H9 (cell line): ENCODE measurements around the gene ZHX3. TPM values are rescaled to one million over a fixed set of nuclear protein-coding genes. Genes with fewer than 3 reads are reported as not detected.

Experiments used
- DNase-seq: peaks from one replicate; pipeline ENCODE4 v3.0.0-alpha.2; 2017
- H2AFZ ChIP-seq: one replicate; pipeline ENCODE4 v1.6.1; 2013; ENCODE audit warnings: mild to moderate bottlenecking, low read length, control low read depth, moderate library complexity
- H2AK5ac ChIP-seq: 2 replicates; pipeline ENCODE4 v1.6.1; 2013; ENCODE audit warnings: low read length, control low read depth, mixed read lengths; ENCODE audit not compliant: insufficient read length
- H2BK120ac ChIP-seq: one replicate; pipeline ENCODE4 v1.6.1; 2013; ENCODE audit warnings: low read depth, mild to moderate bottlenecking, low read length, control low read depth, inconsistent platforms; ENCODE audit not compliant: poor library complexity, severe bottlenecking
- H2BK12ac ChIP-seq: 2 replicates; pipeline ENCODE4 v1.6.1; 2013; ENCODE audit warnings: low read length, control low read depth, mixed read lengths, low read depth; ENCODE audit not compliant: insufficient read length
- H2BK15ac ChIP-seq: 2 replicates; pipeline ENCODE4 v1.6.1; 2013; ENCODE audit warnings: low read depth, low read length, control low read depth
- H2BK20ac ChIP-seq: one replicate; pipeline ENCODE4 v1.6.1; 2013; ENCODE audit warnings: low read depth, mild to moderate bottlenecking, low read length, control low read depth, inconsistent platforms; ENCODE audit not compliant: poor library complexity, severe bottlenecking
- H2BK5ac ChIP-seq: 2 replicates; pipeline ENCODE4 v1.6.1; 2013; ENCODE audit warnings: low read length, control low read depth, mixed read lengths; ENCODE audit not compliant: insufficient read length
- H3K14ac ChIP-seq: 2 replicates; pipeline ENCODE4 v1.6.1; 2013; ENCODE audit warnings: low read length, control low read depth; ENCODE audit not compliant: insufficient read depth
- H3K18ac ChIP-seq: 2 replicates; pipeline ENCODE4 v1.6.1; 2013; ENCODE audit warnings: low read depth, mild to moderate bottlenecking, mixed read lengths, low read length, control low read depth; ENCODE audit not compliant: insufficient read length
- H3K23ac ChIP-seq: 2 replicates; pipeline ENCODE4 v1.6.1; 2013; ENCODE audit warnings: low read length, control low read depth, mixed read lengths, low read depth; ENCODE audit not compliant: insufficient read length
- H3K23me2 ChIP-seq: 2 replicates; pipeline ENCODE4 v1.6.1; 2013; ENCODE audit warnings: low read depth, mild to moderate bottlenecking, mixed read lengths, low read length, control low read depth; ENCODE audit not compliant: insufficient read length, poor library complexity, severe bottlenecking
- H3K27ac ChIP-seq: 2 replicates; pipeline ENCODE4 v1.5.1; 2013; ENCODE audit warnings: low read length, control low read depth, mixed read lengths, low read depth; ENCODE audit not compliant: insufficient read length
- H3K27me3 ChIP-seq: 2 replicates; pipeline ENCODE4 v1.6.1; 2013; ENCODE audit warnings: low read length, control low read depth, inconsistent platforms; ENCODE audit not compliant: insufficient read depth
- H3K4ac ChIP-seq: 2 replicates; pipeline ENCODE4 v1.6.1; 2013; ENCODE audit warnings: low read depth, mild to moderate bottlenecking, control low read depth, inconsistent platforms, low read length, moderate library complexity
- H3K4me1 ChIP-seq: 2 replicates; pipeline ENCODE4 v1.6.1; 2013; ENCODE audit warnings: low read length, control low read depth, inconsistent platforms; ENCODE audit not compliant: insufficient read depth
- H3K4me2 ChIP-seq: 2 replicates; pipeline ENCODE4 v1.6.1; 2013; ENCODE audit warnings: low read length, control low read depth, mixed read lengths; ENCODE audit not compliant: insufficient read length, insufficient read depth
- H3K56ac ChIP-seq: 2 replicates; pipeline ENCODE4 v1.6.1; 2013; ENCODE audit warnings: low read depth, mild to moderate bottlenecking, mixed read lengths, low read length, control low read depth; ENCODE audit not compliant: insufficient read length
- H3K79me1 ChIP-seq: 2 replicates; pipeline ENCODE4 v1.6.1; 2013; ENCODE audit warnings: low read depth, mild to moderate bottlenecking, moderate library complexity, low read length, control low read depth, inconsistent platforms; ENCODE audit not compliant: insufficient read depth, poor library complexity, severe bottlenecking
- H3K79me2 ChIP-seq: 2 replicates; pipeline ENCODE4 v1.6.1; 2013; ENCODE audit warnings: low read length, control low read depth, inconsistent platforms; ENCODE audit not compliant: insufficient read depth
- H3K9ac ChIP-seq: 2 replicates; pipeline ENCODE4 v1.6.1; 2013; ENCODE audit warnings: low read length, control low read depth, mixed read lengths; ENCODE audit not compliant: insufficient read length; ENCODE audit errors: extremely low read depth
- H3K9me3 ChIP-seq: one replicate; pipeline ENCODE4 v1.6.1; 2013; ENCODE audit warnings: low read depth, low read length, inconsistent platforms; ENCODE audit not compliant: control insufficient read depth
- H3T11ph ChIP-seq: one replicate; pipeline ENCODE4 v1.6.1; 2013; ENCODE audit warnings: mild to moderate bottlenecking, low read length, control low read depth, inconsistent platforms
- H4K20me1 ChIP-seq: one replicate; pipeline ENCODE4 v1.6.1; 2013; ENCODE audit not compliant: control insufficient read depth, insufficient read length, insufficient read depth
- H4K5ac ChIP-seq: 2 replicates; pipeline ENCODE4 v1.6.1; 2013; ENCODE audit warnings: low read depth, mild to moderate bottlenecking, mixed read lengths, low read length, control low read depth; ENCODE audit not compliant: insufficient read length
- H4K8ac ChIP-seq: replicated peaks from 2 replicates; pipeline ENCODE4 v1.6.1; 2013; ENCODE audit warnings: low read length, control low read depth, mixed read lengths, low read depth; ENCODE audit not compliant: insufficient read length
- H4K91ac ChIP-seq: 2 replicates; pipeline ENCODE4 v1.6.1; 2013; ENCODE audit warnings: low read depth, mild to moderate bottlenecking, moderate library complexity, mixed read lengths, low read length, control low read depth; ENCODE audit not compliant: insufficient read length
- H3K27ac Mint-ChIP-seq, 3 experiments: 2 replicates in 2 of 3; 3 replicates in 1 of 3; pipeline ENCODE4 v1.8.0; 2020 to 2021; ENCODE audit warnings: mixed read lengths in 3 of 3, mild to moderate bottlenecking in 1 of 3, moderate library complexity in 1 of 3
- H3K27me3 Mint-ChIP-seq: 2 replicates; pipeline ENCODE4 v1.8.0; 2021; ENCODE audit warnings: low read depth, mild to moderate bottlenecking, moderate library complexity, mixed read lengths
- H3K36me3 Mint-ChIP-seq, 3 experiments: 2 replicates in 2 of 3; 3 replicates in 1 of 3; pipeline ENCODE4 v1.8.0; 2020 to 2021; ENCODE audit warnings: low read depth in 3 of 3, mixed read lengths in 3 of 3; ENCODE audit not compliant: insufficient read depth in 1 of 3
- H3K4me1 Mint-ChIP-seq, 2 experiments: 2 replicates each; pipeline ENCODE4 v1.8.0; 2020; ENCODE audit warnings: mixed read lengths in 2 of 2
- H3K4me3 Mint-ChIP-seq, 2 experiments: 2 replicates in 1 of 2; 3 replicates in 1 of 2; pipeline ENCODE4 v1.8.0; 2020 to 2021; ENCODE audit warnings: mild to moderate bottlenecking in 2 of 2, mixed read lengths in 2 of 2, moderate library complexity in 1 of 2
- H3K9me3 Mint-ChIP-seq, 2 experiments: 2 replicates in 1 of 2; 3 replicates in 1 of 2; pipeline ENCODE4 v1.8.0; 2020; ENCODE audit warnings: mild to moderate bottlenecking in 2 of 2, mixed read lengths in 2 of 2, moderate library complexity in 1 of 2
- CTCF ChIP-seq: fragments of 200-600 bp; sonication (generic); conservative IDR thresholded peaks from 3 replicates; pipeline ENCODE4 v1.8.0; 2021; ENCODE audit warnings: antibody characterized with exemption, mild to moderate bottlenecking
- total RNA-seq: library from RNA; stranded (reverse); gene quantifications from 2 replicates; pipeline ENCODE4 v1.2.1, GENCODE V29; 2021

Gene ZHX3
- total RNA-seq, 1 experiment from 2014 or later, result 4.4 TPM

DNA sequence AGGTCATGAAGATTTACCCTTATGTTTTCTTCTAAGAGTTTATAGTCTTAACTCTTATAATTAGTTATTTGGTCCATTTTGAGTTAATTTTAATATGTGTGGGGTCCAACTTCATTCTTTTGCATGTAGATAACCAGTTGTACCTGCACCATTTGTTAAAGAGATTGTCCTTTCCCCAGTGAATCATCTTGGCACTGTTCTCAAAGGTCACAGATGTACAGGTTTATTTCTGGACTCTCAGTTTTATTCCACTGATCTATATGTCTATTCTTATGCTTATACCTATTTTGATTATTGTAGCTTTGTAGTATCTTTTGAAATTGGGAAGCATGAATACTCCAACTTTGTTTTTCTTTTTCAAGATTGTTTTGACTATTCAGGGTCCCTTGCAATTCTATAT, 44.1 kb downstream of the ZHX3 start:
- TF ChIP-seq CTCF, result no peak
- H3K27me3 Mint-ChIP-seq, result peaks cover 2% of the 10 kb centered on the region; the same call in 1 of the 2 replicates
- Histone ChIP-seq H3K79me2 (no peaks in the 10 kb centered on the region), H3K4ac (no peak overlapping the region), H2BK12ac (no peak overlapping the region), H2BK120ac (no peak overlapping the region), H3K9me3 (no peaks in the 10 kb centered on the region), H4K5ac (no peak overlapping the region), H3K79me1 (no peaks in the 10 kb centered on the region), H3K9ac (no peak overlapping the region), H3K14ac (no peak overlapping the region), H2AK5ac (no peak overlapping the region), H3K23ac (no peak overlapping the region), H3K4me2 (no peak overlapping the region), H4K91ac (no peak overlapping the region), H2BK5ac (no peak overlapping the region), H3T11ph (no peak overlapping the region), H3K27ac (no peak overlapping the region), H2AFZ (no peak overlapping the region), H3K18ac (no peak overlapping the region), H3K56ac (no peak overlapping the region), H2BK20ac (no peak overlapping the region), H4K8ac (no peak overlapping the region), H2BK15ac (no peak overlapping the region), H3K4me1 (no peaks in the 10 kb centered on the region), H3K27me3 (no peaks in the 10 kb centered on the region), H3K23me2 (no peaks in the 10 kb centered on the region), H4K20me1 (no peaks in the 10 kb centered on the region)
- no peak for DNase-seq
- no peaks in the 10 kb centered on the region for H3K36me3 Mint-ChIP-seq
- H3K9me3 Mint-ChIP-seq, result no peaks in the 10 kb centered on the region
- H3K27ac Mint-ChIP-seq, result no peak overlapping the region
- H3K4me1 Mint-ChIP-seq, result peaks cover 4 to 6% of the 10 kb centered on the region in 2 experiments
- H3K4me3 Mint-ChIP-seq, result no peak overlapping the region
